Fibroblast of lung (primary cell): ENCODE results near the gene OSM.

ENCODE experiments used
- EZH2 ChIP-seq: IDR thresholded peaks from 2 replicates; pipeline ENCODE4 v1.5.1; 2012; ENCODE audit warnings: low read length, control low read depth, mild to moderate bottlenecking; ENCODE audit errors: missing control alignments
- TF ChIP-seq, protein P1 (sequence below), 2 donors: IDR thresholded peaks in 1 of 2; conservative IDR thresholded peaks in 1 of 2; 1 replicate in 1 of 2; 2 replicates in 1 of 2; pipeline ENCODE4 v1.5.1; 2011 to 2012; ENCODE audit warnings: low read length in 2 of 2, control low read depth in 1 of 2, inconsistent platforms in 1 of 2, low read depth in 1 of 2, mild to moderate bottlenecking in 1 of 2

DNA sequence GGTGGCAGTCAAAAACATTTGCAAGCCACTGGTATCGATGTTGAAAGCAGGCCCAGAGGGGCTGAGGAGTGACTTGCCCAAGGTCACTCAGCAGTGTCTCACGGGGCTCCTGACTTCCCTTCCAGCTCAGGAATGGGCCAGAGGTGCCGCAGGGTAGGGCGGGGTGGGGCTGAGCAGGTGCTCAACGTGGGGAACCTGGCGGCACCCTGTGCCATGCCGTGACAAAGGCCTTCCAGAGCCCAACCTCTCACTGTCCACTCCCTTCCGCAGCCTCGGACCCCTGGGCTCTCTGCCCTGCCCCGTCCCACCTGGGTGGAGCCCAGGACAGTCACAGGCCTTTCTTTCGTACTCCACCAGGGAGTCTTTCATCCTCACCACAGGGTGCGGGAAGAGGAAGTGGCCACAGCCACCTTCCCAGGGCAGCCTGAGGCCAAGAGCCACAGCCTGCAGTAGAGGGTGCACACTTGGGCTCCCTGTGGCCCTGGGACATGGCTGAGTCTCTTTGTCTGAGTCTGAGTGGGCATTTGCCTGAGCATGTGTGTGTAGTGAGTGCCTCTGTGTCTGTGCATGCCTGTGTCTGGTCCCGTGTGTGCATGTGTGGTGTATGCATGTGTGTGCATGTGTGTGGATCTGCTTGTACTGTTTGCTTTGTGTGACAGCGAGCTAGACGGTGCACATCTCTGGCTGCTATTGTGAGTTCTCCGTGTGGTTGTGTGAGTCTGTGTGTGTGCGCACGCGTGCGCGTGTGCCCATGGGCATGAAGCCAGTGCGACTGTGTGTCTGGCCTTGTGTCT, 14.0 kb downstream of the OSM start:
- TF ChIP-seq, protein P1, sequence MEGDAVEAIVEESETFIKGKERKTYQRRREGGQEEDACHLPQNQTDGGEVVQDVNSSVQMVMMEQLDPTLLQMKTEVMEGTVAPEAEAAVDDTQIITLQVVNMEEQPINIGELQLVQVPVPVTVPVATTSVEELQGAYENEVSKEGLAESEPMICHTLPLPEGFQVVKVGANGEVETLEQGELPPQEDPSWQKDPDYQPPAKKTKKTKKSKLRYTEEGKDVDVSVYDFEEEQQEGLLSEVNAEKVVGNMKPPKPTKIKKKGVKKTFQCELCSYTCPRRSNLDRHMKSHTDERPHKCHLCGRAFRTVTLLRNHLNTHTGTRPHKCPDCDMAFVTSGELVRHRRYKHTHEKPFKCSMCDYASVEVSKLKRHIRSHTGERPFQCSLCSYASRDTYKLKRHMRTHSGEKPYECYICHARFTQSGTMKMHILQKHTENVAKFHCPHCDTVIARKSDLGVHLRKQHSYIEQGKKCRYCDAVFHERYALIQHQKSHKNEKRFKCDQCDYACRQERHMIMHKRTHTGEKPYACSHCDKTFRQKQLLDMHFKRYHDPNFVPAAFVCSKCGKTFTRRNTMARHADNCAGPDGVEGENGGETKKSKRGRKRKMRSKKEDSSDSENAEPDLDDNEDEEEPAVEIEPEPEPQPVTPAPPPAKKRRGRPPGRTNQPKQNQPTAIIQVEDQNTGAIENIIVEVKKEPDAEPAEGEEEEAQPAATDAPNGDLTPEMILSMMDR (conservative IDR thresholded peaks at IDR 0.05 in 1 of 2, IDR thresholded peaks at IDR 0.05 in 1 of 2; ENCODE audit: low read depth in 1 of 2, low read length in 2 of 2), result no peak
- no peak for TF ChIP-seq EZH2
